CD4-positive, alpha-beta T cell treated with Interleukin-4 for 4 hours (primary cell): Measurements from ENCODE around the gene IL20RA.

Experiments used
- DNase-seq: peaks from one replicate; pipeline ENCODE4 v3.0.0-alpha.2; 2020

The IL20RA gene

DNA sequence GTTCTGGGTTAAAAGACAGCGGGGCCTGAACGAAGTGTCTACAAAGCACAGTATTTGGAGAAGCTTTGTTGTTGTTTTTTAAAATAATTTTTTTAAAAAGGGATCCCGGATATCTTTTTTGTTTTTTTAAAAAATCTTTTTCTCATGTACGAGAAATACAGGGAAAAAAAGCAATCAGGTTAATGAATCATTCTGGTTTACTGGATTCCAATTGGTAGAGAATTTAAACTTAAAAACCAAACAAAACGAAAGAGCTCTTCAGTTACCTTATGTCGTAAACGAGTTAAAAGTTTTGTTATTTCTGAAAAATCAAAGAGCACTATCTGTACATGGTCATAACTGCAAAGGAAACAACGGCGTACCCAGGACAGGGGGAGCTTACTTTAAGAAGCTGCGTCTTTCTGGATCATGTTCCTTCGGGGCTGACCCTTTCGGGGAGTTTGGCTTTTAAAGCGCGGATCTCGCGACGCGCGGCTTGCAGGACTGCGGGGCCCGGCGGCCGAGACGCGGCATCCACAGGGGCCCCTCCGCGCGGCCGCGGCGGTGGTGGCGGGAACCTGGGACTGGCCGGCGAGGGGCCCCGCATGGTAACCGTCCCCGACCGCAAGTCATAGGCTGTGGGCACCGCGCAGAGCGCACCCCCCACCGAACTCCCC, 927 bp downstream of the IL20RA start:
- DNase-seq: no peak

DNA sequence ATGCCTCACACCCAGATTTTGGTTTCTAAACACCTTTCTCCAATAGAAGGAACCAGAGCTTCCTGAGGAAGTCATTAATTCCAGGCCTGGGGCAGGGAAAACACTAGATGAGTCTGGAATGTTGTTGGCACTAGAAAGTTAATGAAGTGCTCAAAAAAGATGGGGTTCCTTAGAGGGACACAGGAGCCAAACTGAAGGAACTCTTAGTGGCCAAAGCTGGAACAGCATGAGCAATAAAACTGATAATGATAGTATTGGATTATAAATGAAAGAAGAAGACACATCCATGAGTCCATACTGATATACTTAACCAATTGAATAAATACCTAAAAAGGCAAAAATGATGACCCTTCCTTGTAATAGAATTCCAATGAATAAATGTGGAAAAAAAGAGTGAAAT, 4.4 kb downstream of the IL20RA start:
- DNase-seq: no peak

DNA sequence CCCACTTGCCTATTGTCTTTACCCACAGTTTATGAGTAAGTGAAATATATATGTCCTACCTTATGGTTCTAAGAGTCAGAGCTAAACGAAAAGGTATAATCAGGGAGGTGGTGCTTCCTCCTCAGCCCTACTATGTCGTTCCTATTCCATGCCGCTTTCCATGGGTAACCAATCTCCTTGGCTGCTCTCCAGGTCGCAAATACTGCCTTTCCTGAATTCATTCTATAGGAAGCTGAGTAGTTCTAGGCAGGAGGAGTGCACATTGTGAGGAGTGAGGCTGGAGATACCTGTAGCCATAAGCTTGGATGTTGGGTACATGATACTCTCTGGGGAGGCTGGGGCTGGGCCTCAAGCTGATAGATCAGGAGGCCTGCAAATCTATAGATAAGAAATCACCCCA, 5.8 kb downstream of the IL20RA start:
- DNase-seq: no peak

DNA sequence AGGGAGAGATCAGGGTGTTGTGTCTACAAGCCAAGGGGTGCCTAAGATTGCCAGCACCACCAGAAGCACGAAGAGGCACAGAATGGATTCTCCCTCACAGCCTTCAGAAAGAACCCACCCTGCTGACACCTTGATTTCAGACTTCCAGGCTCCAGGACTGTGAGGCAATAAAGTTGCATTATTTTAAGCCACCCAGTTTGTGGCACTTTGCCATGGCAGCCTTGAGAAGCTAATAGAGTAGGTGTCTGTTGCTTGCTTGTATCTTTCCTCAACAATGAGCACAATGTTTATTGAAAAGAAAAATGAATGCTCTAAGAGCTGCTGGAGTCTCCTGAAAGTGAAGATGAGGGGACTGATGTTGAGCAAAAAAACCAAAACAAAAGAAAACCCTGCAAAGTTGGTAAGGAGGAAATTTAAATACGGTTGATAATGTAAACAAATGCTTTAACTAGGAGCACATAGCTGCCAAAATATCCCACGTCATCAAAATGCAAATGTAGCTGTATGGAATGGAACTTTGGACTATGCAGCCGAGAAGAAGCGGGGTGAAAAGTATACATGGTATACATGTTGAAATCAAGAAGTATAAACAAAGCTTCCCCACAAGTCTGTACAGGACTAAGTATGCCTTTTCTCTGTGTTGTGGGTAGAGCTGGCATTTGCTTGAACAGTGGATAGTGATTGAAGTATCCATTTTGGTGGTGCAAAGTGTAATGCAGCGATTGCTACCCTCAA, 8.0 kb downstream of the IL20RA start:
- no peak for DNase-seq

DNA sequence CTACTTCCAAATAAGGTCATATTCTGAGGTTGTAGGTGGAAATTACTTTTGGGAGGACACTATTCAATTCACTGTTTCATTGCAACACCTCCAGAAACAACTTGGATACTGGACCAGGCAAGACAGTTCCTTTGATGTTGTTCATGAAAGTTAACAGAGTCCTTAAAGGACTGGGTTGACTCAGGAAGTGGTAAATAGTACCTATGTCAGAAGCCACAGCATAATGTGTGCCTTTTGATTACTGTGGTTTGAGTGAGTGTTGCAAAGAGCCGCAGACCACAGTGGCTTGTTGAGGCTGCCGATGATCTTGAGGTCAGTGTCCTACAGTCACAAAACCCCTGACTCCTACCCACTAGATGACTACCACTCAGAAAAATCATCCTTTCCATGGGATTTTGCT, 10.9 kb downstream of the IL20RA start:
- peak; percentile 68 for DNase-seq

DNA sequence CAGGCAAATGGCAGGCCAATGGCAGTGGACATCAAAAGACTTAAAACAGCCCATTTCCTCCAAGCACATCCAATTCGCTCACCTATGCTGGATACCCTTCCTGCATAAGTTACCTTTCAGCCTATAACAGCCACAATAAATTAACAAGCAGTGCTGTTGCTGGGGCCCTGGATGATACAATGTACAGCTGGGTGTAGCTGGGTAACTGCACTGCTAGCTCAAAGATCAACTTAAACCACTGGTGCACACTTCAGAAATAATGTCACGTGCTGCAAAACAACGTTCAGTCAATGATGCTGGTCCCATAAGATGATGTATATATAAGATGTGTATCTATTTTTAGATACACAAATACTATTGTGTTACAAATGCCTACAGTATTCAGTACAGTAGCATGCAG, 13.6 kb downstream of the IL20RA start:
- DNase-seq: no peak

DNA sequence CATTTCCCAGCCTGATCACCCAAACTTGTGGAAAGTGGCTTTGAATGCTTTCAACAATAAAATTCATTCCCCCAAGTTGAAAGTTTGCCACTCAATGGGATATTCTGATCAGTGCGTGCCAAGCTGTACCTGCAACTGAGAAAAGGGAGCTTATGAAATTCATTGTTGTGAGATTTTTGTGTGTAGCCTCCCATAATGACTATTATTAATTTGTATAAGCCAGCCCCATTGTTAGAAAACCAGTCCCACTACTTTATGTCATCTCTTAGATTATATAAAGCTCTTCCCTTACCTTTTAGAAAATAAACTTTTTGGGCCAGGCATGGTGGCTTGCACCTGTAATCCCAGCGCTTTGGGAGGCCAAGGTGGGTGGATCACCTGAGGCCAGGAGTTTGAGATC, 15.9 kb downstream of the IL20RA start:
- no peak for DNase-seq

DNA sequence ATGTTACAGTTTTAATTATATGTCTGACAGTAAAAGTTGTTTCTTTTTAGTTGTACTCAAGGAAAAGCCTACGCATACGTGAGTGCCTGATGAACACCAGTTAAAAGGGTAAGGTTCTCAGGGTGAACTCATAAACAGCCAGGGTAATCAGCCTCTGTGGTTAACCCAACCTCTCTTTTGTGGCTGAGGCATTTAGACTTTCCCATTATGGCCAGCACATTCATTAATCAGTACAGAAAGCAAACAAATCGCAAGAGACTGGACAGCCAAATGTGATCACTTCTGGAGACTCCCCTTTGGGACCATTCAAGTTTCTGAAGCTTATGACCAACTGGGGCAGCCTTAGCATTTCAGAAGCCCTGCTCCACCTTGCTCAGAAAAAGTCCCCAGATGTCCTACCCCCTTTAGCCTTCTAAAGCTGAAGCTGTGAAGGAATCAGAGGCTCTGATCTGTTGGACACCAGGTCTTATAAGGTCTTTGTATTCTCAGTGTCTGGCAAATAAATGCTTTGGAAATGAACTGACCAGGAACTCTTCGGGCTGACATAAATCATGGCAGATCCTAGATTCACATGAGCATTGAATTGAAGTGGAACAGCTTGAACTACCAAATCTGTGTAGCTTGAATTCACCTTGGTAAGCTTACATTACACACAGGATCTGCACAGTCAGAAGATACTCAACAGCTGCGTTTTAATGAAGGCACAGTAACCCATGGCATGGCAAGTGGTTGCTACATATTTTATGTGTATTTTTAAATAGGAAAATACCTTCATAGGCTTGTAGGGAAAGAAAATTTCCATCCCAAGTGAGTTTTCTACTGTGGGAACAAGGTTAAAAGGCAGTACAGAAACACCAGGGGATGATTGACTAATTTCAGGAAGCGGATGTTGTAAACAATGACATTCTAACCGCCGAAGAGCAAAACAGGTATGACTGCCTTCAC, 18.7 kb downstream of the IL20RA start:
- DNase-seq: no peak

DNA sequence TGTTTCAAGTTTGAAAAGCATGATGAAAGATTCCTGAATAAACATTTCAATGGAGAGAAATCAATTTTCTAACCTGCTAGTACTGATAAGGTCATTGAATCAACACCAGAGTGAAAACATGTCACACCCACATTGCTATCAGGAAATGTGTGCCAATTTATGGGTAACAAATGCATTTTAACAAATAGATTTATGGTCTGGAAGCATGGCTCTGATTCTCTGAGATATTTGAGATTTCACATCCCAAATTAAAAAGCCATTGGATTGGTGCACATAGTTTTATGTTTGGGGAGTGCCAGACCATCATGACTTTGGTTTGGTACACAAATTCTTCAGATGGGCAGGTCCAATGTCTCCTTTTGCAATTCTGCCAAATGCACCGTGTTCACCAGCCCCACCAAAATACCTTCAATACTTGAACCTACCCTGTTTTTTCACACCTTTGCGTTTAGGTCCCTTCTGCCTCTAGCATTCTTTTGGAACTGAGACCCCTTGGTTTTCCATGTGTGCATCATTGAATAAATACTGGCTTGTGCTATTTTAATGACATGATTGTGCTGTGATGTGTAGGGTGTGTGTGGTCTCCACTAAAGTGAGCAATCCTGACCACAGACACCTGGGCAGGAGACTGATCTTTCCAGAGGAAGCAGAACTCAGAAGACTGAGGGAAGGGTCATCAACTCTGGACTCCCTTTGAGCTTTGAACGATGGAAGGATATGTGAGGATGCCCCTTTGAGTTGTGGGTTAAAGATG, 20.4 kb downstream of the IL20RA start:
- no peak for DNase-seq

DNA sequence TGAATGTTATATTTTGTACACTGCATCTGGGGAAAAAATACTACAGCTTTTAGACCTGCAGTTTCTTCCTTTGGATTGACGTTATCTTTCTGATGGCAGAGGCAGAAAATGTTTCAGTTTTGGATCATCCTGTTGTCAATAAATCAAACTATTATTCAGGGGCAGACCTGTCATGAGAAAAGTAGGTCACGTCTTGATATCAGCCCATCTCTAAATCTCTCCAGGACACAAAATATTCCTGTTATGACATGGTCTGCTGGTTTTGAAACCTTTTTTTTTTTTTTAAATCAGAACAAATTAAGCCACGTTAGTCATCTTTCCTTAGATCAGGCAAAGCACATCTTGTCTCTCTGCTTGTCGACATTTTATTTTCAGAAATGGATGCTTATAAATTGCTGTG, 24.0 kb downstream of the IL20RA start:
- DNase-seq: no peak

DNA sequence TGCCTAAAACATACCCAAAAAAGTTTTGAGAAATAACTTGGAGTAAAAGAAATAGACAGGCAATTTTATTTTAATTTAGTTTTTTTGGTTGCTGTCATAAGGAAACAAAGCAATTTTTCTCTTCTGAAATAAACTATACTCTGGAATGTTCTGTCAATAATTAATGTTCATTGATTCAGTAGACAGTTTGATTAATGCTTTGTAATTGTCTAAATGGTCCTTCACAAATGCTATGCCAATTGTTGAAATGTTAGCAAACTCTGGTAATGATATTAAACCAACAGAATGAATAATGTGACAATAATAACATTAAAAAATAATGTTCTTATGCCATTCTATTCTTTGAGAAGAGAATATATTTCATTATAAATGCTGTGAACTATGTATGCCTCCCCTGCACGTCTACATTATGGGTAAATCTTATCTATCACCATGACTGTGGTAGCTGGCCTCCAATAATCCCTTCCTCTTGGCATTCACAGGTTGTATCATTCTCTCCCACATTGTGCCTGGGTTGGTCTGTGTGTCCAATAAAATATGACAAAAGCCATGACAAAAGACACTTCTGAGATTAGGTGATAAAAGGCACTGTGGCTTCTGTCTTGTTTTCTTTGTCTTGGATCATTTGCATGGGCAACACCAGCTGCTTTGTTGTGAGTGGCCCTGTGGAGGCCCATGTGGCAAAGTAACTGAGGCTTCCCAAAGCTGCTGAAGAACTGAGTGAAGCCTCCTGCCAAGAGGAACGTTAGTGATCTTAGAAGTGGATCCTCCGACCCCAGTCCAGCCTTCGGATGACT, 25.1 kb downstream of the IL20RA start:
- DNase-seq: no peak

DNA sequence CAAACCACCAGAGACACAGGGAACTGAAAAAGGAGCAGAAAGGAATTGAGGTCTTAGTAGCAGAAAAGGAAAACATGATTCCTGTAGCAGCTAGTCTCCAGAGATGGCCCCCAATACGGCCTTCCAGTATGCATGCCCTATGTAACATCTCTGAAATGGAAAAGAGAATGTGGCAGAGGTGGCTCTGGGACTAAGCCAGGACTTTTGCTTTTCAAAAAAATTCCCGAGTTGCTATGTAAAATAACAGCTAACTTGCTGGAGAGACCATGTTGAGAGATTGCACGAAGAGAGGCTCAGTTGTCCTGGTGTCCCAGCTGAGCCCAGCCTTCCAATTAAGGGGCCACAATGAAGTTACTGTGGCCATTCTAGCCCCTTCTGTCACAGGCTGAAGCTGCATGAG, 27.7 kb downstream of the IL20RA start:
- DNase-seq: no peak

DNA sequence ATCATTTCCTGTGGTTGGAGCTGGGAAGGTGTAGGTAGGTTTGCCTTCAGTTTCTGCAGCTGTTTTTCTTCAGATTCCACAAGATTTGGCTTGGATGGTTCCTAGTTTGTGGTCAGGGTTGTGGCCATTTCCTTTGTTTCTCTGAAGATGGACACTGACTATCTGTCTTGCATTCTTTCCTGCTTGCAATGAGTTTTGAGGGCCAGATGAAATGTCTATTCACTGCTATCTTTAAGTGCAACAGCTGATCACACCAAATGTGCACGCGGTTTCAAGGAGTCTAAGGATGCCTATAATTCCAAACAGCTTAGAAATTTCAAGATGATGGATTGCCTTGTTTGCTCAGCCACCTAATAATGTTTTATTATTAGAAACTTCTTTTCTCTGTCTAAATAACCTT, 28.4 kb downstream of the IL20RA start:
- no peak for DNase-seq

DNA sequence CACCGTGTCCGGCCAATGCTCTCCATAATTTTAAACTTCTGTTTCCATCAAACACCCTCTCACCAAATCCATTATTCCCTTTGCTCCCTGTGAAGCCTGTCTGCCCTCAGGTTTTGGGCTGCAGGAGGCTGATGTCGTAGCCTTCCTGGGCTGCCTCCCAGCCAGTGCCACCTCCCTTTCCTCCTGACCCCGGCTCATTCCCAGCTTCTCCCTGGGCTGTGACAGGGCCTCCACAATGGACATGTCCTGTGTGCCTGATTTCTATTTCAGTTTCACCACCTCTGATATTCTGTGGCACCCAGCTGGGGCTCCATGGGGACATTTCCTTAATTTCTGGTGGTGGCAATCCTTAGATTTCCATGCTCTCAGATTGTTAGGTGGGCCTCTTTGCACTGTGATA, 28.8 kb downstream of the IL20RA start:
- DNase-seq: no peak

DNA sequence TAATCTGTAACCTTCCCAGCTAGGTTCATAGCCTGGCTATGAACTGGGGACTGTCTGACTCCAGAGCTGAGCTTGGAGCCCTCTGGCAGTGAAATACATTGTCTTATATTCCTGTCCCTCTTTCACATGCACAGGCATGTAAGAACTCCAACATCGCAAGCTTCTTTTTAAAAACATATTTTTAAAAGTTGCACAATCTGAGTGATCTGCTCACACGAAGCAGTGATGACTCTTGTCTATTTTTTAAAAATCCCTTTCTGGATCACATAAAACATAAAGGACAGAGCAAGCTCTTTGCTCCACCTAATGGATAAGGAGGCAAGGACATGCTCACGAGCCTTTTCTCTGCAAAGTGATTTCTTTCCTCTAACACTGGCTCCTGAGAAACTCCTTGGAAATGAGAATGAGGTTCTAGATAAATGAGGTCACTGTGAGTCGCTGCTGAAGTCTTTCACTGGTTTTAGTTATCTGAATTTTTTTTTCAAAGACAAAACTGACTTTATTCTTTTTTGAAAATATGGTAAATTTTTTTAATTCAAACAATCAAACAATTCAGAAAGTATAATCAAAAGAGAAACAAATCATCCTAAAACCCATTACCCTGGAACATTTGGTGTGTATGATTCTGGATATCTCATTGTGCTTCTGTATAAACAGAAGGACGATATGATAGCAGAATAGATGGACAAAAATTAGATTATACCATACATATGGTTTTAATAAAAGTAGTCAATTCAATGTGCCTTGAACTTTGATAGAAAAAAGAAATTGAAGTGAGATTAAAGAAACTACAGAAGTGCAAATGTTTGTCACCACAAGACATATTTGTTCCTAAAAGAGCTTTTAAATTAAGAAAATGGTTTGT, 30.8 kb downstream of the IL20RA start:
- DNase-seq: no peak

DNA sequence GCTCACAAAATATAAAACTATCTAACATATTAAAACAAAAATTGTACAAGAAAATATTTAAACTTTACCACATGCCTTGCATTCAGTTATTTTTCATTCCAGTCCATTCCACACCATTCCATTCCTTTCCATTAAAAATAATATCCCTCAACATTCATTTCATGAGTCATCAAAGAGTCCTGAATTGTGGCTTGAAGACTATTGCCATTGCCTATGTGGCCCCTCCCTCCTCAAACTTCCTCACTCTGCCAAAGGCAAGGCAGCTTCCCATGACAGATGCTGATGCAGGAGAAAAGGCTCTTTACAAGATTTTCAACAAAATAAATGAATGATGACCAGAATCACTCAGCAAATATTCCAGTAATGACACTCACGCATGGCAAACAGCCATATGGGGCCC, 31.7 kb downstream of the IL20RA start:
- no peak for DNase-seq

DNA sequence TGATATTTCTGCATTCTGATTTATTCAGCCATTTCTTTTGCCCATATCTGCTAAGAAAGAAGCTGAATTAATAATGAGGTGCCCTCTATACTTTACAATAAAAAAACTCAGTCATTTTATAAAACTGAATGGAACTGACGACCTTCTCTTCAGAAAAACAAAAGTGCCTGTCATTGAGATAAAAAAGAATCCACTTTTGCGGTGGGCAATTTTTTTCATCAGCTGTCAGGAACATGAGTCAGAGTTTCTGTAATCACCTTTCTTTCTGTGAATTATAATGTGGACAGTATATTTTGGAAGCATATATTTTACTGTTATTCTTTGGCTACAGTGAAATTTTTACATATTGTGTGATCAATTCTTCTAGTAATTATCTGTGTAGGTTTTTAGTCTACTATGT, 33.4 kb downstream of the IL20RA start:
- DNase-seq: no peak

DNA sequence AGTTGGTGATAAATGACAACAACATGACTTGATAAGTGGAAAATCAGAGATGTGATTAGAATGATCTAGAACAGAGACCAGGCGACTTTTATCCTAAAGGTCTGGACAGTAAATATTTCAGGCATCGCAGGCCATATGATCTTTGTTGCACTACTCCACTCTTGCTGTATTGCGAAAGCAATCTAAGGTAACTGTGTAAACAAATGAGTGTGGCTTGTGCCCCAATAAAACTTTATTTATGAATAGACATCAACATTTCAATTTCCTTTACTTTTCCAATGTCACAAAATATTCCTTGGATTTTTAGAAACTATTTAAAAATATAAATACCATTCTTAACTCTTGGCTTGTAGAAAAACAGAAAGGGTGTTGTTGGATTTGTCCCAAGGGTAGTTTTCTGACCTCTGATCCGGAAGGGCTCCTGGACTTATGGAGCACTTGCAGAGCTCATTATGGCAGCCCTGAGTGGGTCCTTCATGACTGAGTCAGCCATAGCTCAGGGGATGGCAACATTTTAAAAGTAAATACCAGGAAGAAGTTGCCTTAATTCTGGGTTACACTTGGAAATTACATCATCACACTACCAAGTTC, 34.5 kb downstream of the IL20RA start:
- no peak for DNase-seq

DNA sequence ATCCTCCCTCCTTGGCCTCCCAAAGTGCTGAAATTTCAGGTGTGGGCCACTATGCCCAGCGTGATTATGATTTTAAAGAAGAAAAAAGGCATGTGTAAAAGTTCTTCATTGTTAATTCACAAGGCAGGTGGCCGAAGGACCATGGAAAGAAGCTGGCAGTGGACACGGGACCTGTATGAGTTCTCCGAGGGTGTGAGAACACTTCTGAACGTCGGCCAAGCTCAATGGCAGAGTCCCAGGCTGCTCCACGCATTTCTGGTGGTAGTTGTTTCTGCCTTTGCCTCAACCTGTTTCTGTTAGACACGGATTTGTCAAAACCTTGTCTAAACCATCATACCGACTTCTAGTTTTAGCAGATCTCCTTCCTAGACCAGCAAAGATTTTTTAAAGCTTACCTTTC, 36.6 kb downstream of the IL20RA start:
- no peak for DNase-seq

DNA sequence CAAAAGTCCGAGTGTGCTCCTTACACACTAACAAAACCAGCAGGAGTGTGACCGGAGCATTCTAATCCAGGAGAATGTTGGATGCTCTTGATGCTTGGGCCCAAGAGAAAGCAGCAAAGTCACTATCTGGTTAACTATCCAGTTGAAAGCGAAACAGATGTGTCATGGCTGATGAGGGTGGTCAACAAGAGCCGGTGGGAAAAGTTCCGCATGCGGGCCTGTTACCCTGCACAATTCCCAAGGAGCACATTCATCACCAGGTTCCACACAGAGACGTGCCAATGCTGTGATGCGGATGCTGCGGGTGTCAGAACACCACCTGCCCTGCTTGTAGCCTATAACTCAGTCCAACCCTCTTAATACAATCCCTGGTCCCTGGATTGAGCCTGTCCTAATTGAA, 38.7 kb downstream of the IL20RA start:
- DNase-seq: no peak

DNA sequence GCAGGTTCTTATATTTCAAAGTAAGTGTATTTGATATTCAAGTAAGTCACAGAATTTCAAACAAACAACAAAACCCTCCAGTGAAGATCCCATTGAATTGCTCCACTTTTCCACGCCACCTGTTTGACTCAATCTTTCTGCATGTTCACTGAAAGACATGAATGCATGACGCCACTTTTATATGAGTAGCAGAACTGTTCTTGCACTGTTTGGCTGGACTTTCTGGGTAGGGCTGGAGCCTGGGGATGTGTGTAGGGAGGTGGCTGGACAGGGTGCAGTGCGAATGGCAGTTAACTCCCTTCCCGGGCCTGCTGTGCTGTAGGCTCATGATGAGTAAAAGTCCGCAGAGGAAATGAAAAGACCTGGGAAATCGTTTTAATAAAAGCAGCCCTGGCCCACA, 39.7 kb downstream of the IL20RA start:
- no peak for DNase-seq
